Ishikawa (cell line): Measurements from ENCODE around the gene ZMYND8.

Experiments
- CEBPB ChIP-seq: IDR thresholded peaks from 2 replicates; pipeline ENCODE4 v1.6.1; 2012
- CREB1 ChIP-seq: IDR thresholded peaks from 2 replicates; pipeline ENCODE4 v1.6.1; 2012; ENCODE audit warnings: low read depth
- EGR1 ChIP-seq: IDR thresholded peaks from 2 replicates; pipeline ENCODE4 v1.6.1; 2012
- EP300 ChIP-seq: IDR thresholded peaks from 2 replicates; pipeline ENCODE4 v1.6.1; 2012; ENCODE audit warnings: borderline replicate concordance
- MAX ChIP-seq: IDR thresholded peaks from 2 replicates; pipeline ENCODE4 v1.6.1; 2012
- NFIC ChIP-seq: IDR thresholded peaks from 2 replicates; pipeline ENCODE4 v1.6.1; 2012
- RAD21 ChIP-seq: IDR thresholded peaks from 2 replicates; pipeline ENCODE4 v1.6.1; 2012; ENCODE audit warnings: low read depth
- TAF1 ChIP-seq: IDR thresholded peaks from 2 replicates; pipeline ENCODE4 v1.6.1; 2012; ENCODE audit warnings: low read depth, mild to moderate bottlenecking
- YY1 ChIP-seq: IDR thresholded peaks from 2 replicates; pipeline ENCODE4 v1.6.1; 2012; ENCODE audit warnings: low read depth
- TF ChIP-seq, protein P1 (sequence below): IDR thresholded peaks from 2 replicates; pipeline ENCODE4 v1.6.1; 2012; ENCODE audit warnings: low read depth, mild to moderate bottlenecking

- TF ChIP-seq RAD21 (no peak), EGR1 (no peak), MAX (no peak), EP300 (no peak), YY1 (no peak), CREB1 (no peak), NFIC (no peak), CEBPB (no peak), TAF1 (no peak)
- TF ChIP-seq, protein P1, sequence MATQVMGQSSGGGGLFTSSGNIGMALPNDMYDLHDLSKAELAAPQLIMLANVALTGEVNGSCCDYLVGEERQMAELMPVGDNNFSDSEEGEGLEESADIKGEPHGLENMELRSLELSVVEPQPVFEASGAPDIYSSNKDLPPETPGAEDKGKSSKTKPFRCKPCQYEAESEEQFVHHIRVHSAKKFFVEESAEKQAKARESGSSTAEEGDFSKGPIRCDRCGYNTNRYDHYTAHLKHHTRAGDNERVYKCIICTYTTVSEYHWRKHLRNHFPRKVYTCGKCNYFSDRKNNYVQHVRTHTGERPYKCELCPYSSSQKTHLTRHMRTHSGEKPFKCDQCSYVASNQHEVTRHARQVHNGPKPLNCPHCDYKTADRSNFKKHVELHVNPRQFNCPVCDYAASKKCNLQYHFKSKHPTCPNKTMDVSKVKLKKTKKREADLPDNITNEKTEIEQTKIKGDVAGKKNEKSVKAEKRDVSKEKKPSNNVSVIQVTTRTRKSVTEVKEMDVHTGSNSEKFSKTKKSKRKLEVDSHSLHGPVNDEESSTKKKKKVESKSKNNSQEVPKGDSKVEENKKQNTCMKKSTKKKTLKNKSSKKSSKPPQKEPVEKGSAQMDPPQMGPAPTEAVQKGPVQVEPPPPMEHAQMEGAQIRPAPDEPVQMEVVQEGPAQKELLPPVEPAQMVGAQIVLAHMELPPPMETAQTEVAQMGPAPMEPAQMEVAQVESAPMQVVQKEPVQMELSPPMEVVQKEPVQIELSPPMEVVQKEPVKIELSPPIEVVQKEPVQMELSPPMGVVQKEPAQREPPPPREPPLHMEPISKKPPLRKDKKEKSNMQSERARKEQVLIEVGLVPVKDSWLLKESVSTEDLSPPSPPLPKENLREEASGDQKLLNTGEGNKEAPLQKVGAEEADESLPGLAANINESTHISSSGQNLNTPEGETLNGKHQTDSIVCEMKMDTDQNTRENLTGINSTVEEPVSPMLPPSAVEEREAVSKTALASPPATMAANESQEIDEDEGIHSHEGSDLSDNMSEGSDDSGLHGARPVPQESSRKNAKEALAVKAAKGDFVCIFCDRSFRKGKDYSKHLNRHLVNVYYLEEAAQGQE = no peak
Observed at GRCh38 chr20:47359530-47360296, 3.2 kb upstream of the ZMYND8 start.
